CD4-positive, alpha-beta T cell treated with Interleukin-12 subunit alpha and Interleukin-12 subunit beta, for 1 hour (primary cell): ENCODE results near the gene TRAPPC11.

ENCODE experiments used
- DNase-seq: peaks from one replicate; pipeline ENCODE4 v3.0.0-alpha.2; 2020

The TRAPPC11 gene

DNA sequence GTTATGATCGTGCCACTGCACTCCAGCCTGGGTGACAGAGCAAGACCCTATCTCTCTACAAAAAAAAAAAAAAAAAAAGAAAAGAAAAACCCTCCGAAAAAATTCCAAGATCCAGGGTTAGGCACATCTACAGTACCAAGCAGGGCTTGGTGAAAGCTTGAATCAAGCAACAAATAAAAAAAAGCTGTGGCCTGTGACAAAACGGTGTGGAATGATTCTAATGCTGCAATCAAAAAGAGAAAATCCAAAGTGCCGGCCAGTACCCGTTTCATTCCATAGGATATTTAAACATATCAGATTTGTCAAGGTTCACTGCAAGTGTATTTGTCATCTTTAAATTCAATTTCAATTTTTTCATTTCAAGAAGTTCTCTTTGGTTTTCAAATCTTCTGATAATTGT, 20.7 kb upstream of the TRAPPC11 start:
- no peak for DNase-seq

- DNase-seq = no peak
These were observed 19.8 kb upstream of the TRAPPC11 start for GRCh38 chr4:183639291-183639690.

GRCh38 chr4:183645326-183645725, 13.8 kb upstream of the TRAPPC11 start:
- no peak for DNase-seq

GRCh38 chr4:183657564-183657963, 1.5 kb upstream of the TRAPPC11 start:
- DNase-seq = no peak

GRCh38 chr4:183658362-183659028, 598 bp upstream of the TRAPPC11 start:
- DNase-seq = no peak

DNA sequence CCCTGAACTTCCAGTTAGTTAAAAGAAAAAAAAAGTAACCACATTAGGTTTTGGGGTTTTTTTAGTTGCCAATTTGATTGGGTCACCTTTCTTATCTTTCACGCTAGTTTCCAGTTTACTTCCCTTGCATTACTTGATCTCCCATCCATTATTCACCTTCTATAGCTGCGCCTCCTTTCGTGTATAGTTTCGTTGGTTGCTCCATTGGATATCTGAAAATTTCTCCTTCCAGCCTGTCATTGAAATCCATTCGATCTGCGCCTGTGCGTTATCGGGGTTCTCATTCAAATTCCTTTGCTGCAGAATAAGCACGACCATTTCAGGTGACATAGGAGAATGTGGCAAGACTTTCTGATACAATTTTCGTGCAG, 764 bp downstream of the TRAPPC11 start:
- peak; percentile 5 for DNase-seq

DNA sequence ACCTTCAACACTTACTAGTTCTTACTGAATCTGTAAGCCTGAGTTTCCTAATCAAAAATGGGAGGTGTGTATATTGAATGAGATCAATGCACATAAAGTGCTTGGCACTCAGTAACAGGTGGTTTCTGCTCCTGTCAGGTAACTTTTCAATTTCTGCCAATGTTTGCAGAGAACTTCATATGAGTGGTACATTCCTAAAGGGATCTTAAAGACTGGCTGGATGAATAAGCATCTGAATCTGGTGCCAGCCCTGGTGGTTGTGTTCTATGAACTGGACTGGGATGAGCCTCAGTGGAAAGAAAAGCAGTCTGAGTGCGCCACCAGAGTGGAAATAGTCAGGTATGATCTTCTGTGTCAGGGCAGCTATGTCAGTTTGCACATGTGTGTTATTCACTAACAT, 7.0 kb downstream of the TRAPPC11 start:
- no peak for DNase-seq

- no peak for DNase-seq
These were observed 11.2 kb downstream of the TRAPPC11 start for GRCh38 chr4:183670251-183670650.

DNA sequence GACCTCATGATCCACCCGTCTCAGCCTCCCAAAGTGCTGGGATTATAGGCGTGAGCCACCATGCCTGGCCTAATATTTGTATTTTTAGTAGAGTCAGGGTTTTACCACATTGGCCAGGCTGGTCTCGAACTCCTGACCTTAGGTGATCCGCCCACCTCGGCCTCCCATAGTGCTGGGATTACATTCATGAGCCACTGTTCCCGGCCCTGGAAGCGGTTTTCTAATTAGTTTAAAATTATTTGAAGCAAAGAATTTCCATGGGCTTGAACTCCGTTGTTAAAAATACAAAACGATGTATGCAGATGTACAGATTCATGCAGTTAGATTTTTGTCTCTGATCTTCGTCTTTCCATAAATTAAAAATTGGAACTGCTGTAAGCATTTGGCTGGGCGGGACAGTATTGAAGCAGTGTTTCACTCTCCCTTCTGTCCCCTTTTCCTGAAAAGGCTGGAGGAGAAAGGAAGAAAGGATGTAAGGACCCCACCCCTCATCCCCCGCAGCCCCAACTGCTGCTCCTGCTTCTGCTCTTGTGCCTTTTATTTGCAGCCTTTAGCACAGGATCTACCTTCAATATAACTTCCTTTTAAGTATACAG, 12.0 kb downstream of the TRAPPC11 start:
- DNase-seq = no peak

- no peak for DNase-seq
These were observed 15.1 kb downstream of the TRAPPC11 start for GRCh38 chr4:183674153-183674552.

DNA sequence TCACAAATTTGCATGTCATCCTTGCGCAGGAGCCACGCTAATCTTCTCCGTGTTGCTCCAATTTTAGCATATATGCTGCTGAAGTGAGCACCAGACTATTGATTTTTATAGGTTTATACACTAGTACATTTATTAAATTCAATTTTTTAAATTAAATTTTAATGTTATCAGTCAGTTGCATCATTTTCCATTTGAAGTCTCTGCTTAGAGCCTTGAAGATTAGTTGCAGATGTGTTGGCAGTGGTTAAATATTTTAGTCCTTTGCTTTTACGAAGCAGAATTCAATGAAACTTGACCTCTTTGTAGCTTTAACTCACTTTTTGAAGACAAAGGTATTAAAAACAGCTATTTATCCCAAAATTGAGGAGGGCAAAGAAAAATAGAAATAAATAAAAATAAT, 16.5 kb downstream of the TRAPPC11 start:
- DNase-seq = no peak

- no peak for DNase-seq
These were observed 22.0 kb downstream of the TRAPPC11 start for GRCh38 chr4:183681119-183681518.

DNA sequence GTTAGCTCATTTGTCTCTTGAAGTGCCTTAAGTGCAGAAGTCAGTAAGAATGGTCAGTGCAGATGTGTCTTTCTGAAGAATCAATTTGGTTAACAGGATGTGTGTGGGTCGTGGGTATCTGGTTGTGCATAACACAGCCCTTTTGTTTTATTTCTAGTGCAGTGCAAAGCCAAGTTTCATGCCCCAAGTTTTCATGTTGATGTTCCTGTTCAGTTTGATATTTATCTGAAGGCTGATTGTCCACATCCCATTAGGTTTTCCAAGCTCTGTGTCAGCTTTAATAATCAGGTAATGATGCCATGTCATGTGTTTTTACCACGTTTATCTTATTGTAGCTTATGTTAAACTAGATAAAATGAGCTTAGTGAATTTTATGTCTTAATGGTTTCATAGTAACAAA, 27.4 kb downstream of the TRAPPC11 start:
- no peak for DNase-seq

DNA sequence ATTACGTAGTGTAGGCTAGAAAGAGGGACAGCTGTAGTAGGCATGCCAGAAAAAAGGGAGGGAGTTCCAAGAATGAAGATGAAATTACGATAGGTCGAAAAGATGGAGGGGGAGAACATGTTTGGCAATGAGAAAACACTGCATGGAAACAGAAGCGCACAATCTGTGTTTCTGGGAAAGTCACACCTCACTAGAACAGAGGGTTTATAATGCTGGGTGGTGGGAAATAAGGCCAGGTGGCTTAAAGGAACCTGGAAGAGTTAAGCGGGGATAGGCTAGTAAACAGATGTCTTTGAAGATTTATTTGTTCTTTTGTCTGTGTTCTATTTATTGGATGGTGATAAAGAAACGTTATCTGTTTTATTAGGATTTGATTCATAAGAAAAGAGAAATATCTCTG, 29.1 kb downstream of the TRAPPC11 start:
- no peak for DNase-seq

DNA sequence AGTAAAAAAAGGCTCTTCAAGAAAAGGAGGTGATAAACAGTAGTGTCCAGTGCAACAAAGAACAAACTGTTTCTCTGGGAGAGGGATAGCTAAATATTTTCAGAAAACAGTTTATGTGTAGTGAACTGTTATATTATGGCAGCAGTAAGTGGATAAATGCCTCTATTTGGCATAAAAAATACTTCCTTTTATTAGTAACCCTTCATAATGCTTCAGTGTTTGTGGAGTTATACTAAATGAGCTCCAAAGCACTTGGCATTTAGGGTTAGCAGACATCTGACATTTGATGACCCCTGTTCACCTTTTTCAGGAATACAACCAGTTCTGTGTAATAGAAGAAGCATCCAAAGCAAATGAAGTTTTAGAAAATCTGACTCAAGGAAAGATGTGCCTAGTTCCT, 31.9 kb downstream of the TRAPPC11 start:
- no peak for DNase-seq

- DNase-seq = no peak
These were observed 32.8 kb downstream of the TRAPPC11 start for GRCh38 chr4:183691897-183692296.

DNA sequence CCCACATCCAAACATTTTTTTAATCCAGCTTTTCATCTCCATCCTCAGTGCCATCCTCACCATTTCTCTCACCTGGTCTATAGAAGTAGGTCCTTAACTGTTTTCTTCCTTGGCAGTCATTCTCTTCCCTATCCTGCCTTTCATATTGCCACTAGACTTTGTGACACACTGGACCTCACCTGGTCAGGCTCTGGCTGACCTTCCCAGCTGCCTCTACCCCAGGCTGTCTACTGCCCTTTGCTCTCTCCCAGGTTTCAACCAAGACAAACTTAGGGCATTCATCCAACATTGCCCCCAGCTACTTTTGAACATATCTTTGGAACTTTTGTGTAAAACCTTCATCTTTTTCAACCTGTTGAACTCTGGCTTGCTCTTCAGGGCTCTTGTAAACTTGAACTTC, 39.8 kb downstream of the TRAPPC11 start:
- no peak for DNase-seq

- DNase-seq = no peak
These were observed 41.3 kb downstream of the TRAPPC11 start for GRCh38 chr4:183700407-183700806.

- DNase-seq = no peak
These were observed 43.4 kb downstream of the TRAPPC11 start for GRCh38 chr4:183702492-183702891.

- DNase-seq = no peak
These were observed 55.5 kb downstream of the TRAPPC11 start for GRCh38 chr4:183714626-183715025.

- no peak for DNase-seq
These were observed 57.2 kb downstream of the TRAPPC11 start for GRCh38 chr4:183716302-183716701.

- DNase-seq = no peak
These were observed 59.8 kb downstream of the TRAPPC11 start for GRCh38 chr4:183718876-183719275.

DNA sequence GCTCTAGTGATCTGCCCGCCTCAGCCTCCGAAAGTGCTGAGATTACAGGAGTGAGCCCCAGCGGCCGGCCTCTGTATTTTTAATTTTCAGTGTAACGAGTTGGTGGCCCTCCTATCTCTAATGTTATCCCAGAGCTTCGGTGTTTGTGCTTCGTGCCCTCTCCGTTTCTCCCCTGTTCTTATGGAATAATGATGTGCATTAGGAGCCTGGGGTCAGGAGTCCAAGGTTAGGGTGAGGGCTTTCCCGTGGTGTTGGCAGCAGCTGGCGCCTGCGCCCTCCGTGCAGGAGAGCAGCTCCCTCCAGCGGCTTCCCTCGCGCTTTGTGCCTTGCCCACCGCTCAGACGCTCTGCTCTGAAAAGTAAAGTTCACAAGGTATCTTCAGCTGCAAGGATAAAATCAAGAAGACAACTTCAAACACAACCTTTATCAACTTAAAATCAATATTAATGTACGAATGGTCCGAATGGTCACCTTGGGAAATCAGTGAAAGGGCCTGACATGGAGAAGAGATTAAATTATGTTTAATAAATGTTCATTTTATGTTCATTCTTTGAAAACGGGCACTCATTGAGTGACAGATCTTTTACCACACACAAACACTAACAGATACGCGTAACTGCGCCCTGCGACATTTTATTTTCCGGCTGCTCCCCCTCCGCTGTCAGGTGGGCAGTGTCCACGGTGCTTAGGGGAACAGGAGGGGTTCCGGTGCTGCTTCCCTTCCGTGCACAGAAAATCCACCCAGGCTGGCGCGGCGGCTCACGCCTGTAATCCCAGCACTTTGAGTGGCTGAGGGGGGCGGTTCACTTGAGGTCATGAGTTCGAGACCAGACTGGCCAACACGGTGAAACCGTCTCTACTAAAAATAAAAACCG, 62.4 kb downstream of the TRAPPC11 start:
- DNase-seq = peak; percentile 49
